NCI-H460 (cell line): ENCODE data around the gene SLC9C2. TPM values are rescaled to one million over a fixed set of nuclear protein-coding genes. Genes with fewer than 3 reads are reported as not detected.
"Not testable (repeated sequence)": the region's sequence is repeated elsewhere in the genome, so short reads cannot be mapped to it uniquely, and the experiment has no call there.

Experiments used
- DNase-seq: peaks from one replicate; pipeline ENCODE4 v3.0.0-alpha.2; 2016; ENCODE audit warnings: low read depth; ENCODE audit errors: extremely low read depth
- total RNA-seq: library from RNA; depleted of rRNA; stranded (reverse); fragments of >200 nt; shearing (Covaris generic); gene quantifications from 2 replicates; pipeline ENCODE4 v1.2.3, GENCODE V29; 2014; rRNA removed

The SLC9C2 gene
- total RNA-seq, 1 experiment from 2014 or later: not detected

DNA sequence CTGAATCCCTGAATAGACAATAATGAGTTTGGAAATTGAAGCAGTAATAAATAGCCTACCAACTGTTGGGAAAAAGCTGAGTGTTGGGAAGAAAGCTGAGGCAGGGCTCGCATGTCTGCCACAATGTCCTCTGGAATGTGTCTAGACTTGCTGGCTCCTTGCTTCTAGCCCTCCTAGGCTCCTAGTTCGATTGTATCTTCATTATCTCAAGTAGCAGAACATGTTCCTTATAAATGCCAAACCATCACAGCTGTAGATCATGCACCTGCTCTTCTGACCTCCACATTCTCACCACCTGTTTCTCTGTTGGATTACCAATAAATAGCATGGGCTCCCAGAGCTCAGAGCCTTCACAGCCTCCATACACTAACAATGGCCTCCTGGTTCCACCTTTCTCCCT, 138.7 kb downstream of the SLC9C2 start:
- not testable (repeated sequence) for DNase-seq

DNA sequence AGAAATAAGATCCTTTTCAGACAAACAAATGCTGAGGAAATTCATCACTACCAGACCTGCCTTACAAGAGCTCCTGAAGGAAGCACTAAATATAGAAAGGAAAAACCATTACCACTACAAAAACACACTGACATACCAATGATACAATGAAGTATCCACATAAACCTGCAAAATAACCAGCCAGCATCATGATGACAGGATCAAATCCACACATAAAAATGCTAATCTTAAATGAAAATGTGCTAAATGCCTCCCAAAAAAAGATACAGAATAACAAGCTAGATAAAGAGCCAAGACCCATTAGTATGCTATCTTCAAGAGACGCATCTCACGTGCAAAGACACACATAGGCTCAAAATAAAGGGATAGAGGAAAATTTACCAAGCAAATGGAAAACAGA, 140.2 kb downstream of the SLC9C2 start:
- DNase-seq: not testable (repeated sequence)

DNA sequence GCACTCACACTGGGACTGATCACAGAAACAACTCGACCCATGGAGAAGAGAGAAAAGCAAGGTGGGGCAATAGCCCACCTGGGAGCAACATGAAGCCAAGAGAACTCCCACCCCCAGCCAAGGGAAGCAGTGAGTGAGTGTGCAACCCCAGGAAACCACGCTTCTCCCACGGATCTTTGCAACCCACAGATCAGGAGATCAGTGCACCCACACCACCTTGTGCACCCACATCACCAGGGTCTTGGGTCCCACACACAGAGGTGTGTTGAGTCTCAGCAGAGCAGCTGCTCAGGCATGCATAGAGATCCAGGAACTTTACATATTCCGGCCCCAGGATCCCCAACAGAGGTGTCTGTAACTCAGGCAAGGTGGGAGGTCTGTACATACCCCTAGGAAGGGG, 143.0 kb downstream of the SLC9C2 start:
- DNase-seq: no peak

DNA sequence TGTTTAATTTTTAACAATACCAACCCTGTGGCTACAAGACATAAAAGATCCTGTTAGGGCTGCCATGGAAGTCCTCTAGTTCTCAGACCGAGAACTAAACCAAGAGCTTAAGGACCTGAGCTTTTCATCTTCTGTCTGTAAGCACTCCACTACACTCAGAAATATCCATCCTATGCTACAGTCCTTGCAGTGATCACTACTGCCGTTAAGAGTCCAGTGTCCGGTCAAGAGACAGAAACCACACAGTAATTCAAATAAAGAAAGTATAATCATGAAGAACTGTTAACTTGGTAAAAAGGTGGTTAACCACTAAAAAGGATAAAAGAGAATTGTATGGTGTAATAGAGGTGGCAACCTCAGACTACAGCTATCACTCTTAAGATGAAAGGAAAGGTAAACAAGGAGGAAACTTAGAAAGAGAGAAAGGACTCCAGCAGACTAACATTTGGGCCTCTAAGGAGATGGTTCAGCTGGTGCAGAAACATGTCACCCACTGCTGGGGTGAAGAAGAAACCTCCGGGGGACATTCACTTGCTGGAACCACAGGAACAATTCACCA, 147.8 kb downstream of the SLC9C2 start:
- no peak for DNase-seq

DNA sequence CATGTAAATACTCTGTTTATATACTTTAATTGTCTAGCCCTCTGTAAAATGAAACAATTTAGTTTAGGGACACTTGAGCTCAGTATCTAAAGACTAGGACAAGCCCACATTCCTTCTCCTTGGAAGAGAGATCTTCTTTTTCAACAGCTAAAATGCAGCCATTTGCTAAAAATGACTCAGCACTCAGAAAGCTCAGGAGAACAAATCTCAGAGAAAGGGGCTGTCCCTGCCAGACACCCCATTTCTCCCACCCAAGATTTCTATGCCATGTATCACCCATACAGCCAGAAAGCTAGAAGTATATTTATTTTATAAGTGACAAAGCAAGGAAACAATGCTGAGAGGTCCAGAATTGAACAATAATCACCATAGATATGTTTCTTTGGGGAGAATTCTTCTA, 148.9 kb downstream of the SLC9C2 start:
- DNase-seq: no peak

DNA sequence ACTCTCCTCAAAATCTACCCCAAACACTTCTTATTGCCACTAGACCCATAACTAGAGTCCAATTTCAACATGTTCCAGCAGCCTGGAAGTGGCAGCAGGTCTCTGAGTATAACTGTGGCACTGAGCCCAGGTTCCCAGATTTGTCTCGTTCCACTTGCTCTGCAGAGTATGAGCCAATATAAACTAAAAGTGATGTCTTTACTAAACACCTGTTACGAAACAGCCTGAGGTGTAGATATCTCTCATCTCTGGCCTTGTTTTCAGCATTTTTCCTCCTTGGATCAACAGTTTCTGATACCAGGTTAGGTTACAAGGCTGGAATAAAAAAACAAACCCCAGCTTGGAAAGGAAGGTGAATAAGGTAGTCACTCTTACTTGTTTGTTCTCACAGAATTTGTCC, 150.9 kb downstream of the SLC9C2 start:
- no peak for DNase-seq

Other genes with a start within 250 kb of the SLC9C2 start
- 594 and 603 TPM in 2 replicates for gene PRDX6, start 125.7 kb downstream of the SLC9C2 start, total RNA-seq
- not detected in 2 replicates for gene TEX50, start 32.3 kb upstream of the SLC9C2 start, total RNA-seq
- not detected in 2 replicates for gene ANKRD45, start 66.8 kb upstream of the SLC9C2 start, total RNA-seq
- 30.1 and 30.5 TPM in 2 replicates for gene KLHL20, start 111.9 kb upstream of the SLC9C2 start, total RNA-seq
- gene DARS2, start 221.6 kb upstream of the SLC9C2 start, total RNA-seq: 48.3 and 58.7 TPM in 2 replicates
- 43.8 and 45.7 TPM in 2 replicates for gene CENPL, start 221.8 kb upstream of the SLC9C2 start, total RNA-seq